Smooth muscle cell (in vitro differentiated cells): ENCODE data around the gene VWA8. TPM values are rescaled to one million over a fixed set of nuclear protein-coding genes. Genes with fewer than 3 reads are reported as not detected.

Experiments
- DNase-seq: peaks from one replicate; lab custom pipeline; 2025; ENCODE audit not compliant: unreplicated experiment; lab: John Stamatoyannopoulos, UW
- H2AFZ ChIP-seq: fragments of 200-600 bp; sonication (generic); 2 replicates; pipeline ENCODE4 v1.6.0; 2016; ENCODE audit warnings: antibody characterized with exemption, low read depth, mild to moderate bottlenecking
- H3F3A ChIP-seq: fragments of 200-600 bp; sonication (generic); 2 replicates; pipeline ENCODE4 v1.6.0; 2017; ENCODE audit warnings: antibody characterized with exemption, low read depth
- H3K27ac ChIP-seq: fragments of 200-600 bp; sonication (generic); 2 replicates; pipeline ENCODE4 v1.5.1; 2016; ENCODE audit warnings: low read depth, mild to moderate bottlenecking
- H3K27me3 ChIP-seq: fragments of 200-600 bp; sonication (generic); 2 replicates; pipeline ENCODE4 v1.6.1; 2016; ENCODE audit warnings: low read depth, mild to moderate bottlenecking
- H3K36me3 ChIP-seq: fragments of 200-600 bp; sonication (generic); 2 replicates; pipeline ENCODE4 v1.5.1; 2016; ENCODE audit warnings: low read depth
- H3K4me1 ChIP-seq: fragments of 200-600 bp; sonication (generic); 2 replicates; pipeline ENCODE4 v1.5.1; 2016; ENCODE audit warnings: low read depth
- H3K4me2 ChIP-seq: fragments of 200-600 bp; sonication (generic); 2 replicates; pipeline ENCODE4 v1.6.0; 2016; ENCODE audit warnings: mild to moderate bottlenecking
- H3K4me3 ChIP-seq: fragments of 200-600 bp; sonication (generic); 2 replicates; pipeline ENCODE4 v1.5.1; 2016; ENCODE audit warnings: mild to moderate bottlenecking
- H3K79me2 ChIP-seq: fragments of 200-600 bp; sonication (generic); 2 replicates; pipeline ENCODE4 v1.6.0; 2016; ENCODE audit warnings: low read depth, mild to moderate bottlenecking
- H3K9ac ChIP-seq: fragments of 200-600 bp; sonication (generic); 2 replicates; pipeline ENCODE4 v1.6.0; 2016; ENCODE audit warnings: low read depth
- H3K9me3 ChIP-seq: fragments of 200-600 bp; sonication (generic); replicated peaks from 2 replicates; pipeline ENCODE4 v1.5.1; 2016; ENCODE audit warnings: low read depth
- H4K20me1 ChIP-seq: fragments of 200-600 bp; sonication (generic); 2 replicates; pipeline ENCODE4 v1.6.0; 2016; ENCODE audit warnings: low read depth
- CTCF ChIP-seq: fragments of 200-600 bp; sonication (generic); IDR thresholded peaks from 2 replicates; pipeline ENCODE4 v1.5.1; 2017; ENCODE audit warnings: borderline replicate concordance, mild to moderate bottlenecking, antibody characterized with exemption; ENCODE audit not compliant: insufficient read depth, poor library complexity, severe bottlenecking
- WGBS: methylation state at CpG from one replicate; pipeline ENCODE4 v1.1.7; 2016; ENCODE audit warnings: low lambda C conversion rate; 5-methylcytosine and 5-hydroxymethylcytosine counted together
- microRNA-seq: library from miRNA; unstranded; fragments of <30 nt; microRNA quantifications from one replicate; pipeline ENCODE4, GENCODE V29; 2016; ENCODE audit warnings: borderline number of aligned reads
- polyA plus RNA-seq: library from polyadenylated mRNA; unstranded; fragments of >200 nt; fragmentation: Nextera tagmentation; extraction: Ambion mirVana; gene quantifications from 2 replicates; pipeline ENCODE4 v1.2.1, GENCODE V29; 2016
- small RNA-seq: library from RNA; depleted of rRNA; stranded (forward); fragments of <200 nt; gene quantifications from one replicate; pipeline ENCODE3, GENCODE V24; 2014
- total RNA-seq: library from RNA; depleted of rRNA; stranded (reverse); fragments of >200 nt; gene quantifications from 2 replicates; pipeline ENCODE4 v1.2.3, GENCODE V29; 2014

The VWA8 gene
- total and polyA plus RNA-seq, 2 experiments from 2014 or later, result 2.6 to 14.4 TPM

DNA sequence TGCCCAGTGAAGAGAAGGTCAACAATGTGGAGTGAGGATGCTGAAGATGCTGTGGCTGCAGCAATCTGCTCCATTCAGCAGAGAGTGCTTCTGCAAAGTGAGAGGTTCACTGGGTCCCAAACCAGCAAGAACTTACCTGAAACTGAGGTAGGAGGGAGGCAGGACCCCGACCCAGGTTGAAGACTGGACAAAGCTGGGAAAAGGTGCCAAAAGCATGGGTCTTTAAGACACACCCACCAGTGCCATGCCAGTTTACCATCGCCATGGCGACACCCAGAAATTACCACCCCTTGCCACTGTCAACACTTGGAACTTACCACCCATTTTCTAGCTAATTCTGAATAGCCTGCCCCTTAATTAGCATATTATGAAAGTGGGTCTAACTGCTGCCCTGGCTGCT is 432.9 kb downstream of the VWA8 start:
- no peak for DNase-seq
- WGBS, result 81% methylated on average over 3 of the region's 3 CpGs
- Histone ChIP-seq H3K79me2 (no peaks in the 10 kb centered on the region), H3K4me2 (no peak overlapping the region), H3F3A (no peaks in the 10 kb centered on the region), H2AFZ (no peak overlapping the region), H3K36me3 (no peaks in the 10 kb centered on the region), H3K4me3 (no peak overlapping the region), H3K4me1 (no peaks in the 10 kb centered on the region), H3K9ac (no peak overlapping the region), H3K27ac (no peak overlapping the region), H3K27me3 (peaks cover 4% of the 10 kb centered on the region), H4K20me1 (no peaks in the 10 kb centered on the region), H3K9me3 (no peaks in the 10 kb centered on the region)
- no peak for TF ChIP-seq CTCF

DNA sequence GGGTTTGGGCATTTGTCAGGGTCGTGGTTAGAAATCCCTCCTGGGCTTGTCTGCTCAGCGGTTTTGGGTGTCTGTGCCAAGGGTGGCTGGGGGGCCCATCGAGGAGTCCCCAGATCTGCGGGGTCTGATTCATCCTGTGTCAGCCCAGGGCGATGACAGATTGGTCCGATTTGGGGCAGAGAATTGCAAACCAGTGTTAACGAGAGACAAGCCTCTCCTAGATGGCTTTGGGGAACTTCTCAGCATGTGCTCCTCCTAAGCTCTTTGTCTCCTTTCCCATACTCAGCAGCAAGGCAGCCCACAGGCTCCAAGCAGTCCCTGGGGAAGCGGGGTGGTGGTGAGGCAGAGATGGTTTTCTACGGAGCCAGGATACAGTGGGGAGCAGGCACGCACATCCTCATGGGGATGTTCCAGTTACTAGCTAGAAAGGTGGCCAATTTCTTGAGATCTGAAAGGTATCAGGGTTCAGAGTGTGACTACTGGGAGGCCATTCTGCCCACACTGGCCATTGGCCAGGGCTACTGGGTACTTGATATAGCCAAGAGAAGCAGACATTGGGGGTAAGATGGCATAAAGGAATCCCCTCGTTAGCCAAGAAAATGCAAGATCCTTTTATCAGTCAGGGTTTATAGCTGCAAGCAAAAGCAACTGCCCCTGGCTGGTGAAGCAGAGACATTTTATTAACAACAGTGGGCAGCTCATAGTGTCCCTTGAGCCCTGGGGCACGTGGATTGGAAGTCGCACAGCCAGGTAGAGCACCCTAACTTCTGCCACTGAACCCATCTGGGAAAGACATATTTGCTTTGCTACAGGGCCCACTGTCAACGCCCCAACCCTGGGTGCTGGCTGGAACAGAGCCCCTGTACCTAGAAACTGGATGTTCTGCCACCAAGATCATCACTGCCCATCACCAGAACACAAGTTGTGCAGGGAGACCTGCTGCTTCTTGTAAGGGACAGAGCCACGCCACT is 440.0 kb downstream of the VWA8 start:
- DNase-seq, result no peak
- Histone ChIP-seq H2AFZ (no peak overlapping the region), H3K36me3 (no peaks in the 10 kb centered on the region), H3K4me2 (no peak overlapping the region), H3K4me1 (no peaks in the 10 kb centered on the region), H3K27me3 (no peaks in the 10 kb centered on the region), H3K4me3 (no peak overlapping the region), H3K9ac (no peak overlapping the region), H3K9me3 (no peaks in the 10 kb centered on the region), H3K79me2 (no peaks in the 10 kb centered on the region), H3F3A (no peaks in the 10 kb centered on the region), H3K27ac (no peak overlapping the region), H4K20me1 (no peaks in the 10 kb centered on the region)
- TF ChIP-seq CTCF, result no peak
- WGBS, result 86% methylated on average over 15 of the region's 15 CpGs

DNA sequence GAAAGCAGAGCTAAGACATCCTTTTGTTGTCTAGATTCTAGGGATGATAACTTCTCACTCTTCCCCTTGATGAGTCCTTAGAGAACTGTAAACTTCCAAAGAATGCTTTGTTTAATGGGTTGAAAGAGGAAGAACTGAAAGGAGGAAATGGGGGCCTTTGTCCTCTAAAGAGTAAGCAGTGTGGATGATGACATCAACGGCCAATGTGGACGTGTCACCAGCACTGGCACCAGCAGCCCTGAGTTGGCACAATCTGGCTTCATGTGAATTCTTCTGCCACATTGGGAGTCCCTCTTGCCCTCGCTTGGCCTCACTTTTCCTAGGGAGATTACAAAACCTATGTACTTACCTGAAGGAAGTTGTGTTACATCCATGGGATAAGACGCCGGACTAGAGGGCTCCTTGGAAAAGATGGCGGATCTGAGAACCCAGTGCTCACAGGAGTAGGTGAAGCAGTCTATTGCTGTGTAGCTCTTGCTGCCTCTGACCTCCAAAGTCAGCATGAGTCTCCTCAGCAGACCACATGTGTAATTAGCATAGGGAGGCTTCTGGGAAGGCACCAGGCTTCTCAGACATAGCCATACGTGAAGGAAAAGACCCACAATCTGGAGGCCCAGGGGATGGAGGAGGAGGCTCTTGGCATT is 440.8 kb downstream of the VWA8 start:
- 90% methylated on average over 7 of the region's 7 CpGs for whole genome bisulfite sequencing
- Histone ChIP-seq H3K4me3 (no peak overlapping the region), H2AFZ (no peak overlapping the region), H3K4me2 (no peak overlapping the region), H3K36me3 (no peaks in the 10 kb centered on the region), H3K79me2 (no peaks in the 10 kb centered on the region), H3K27ac (no peak overlapping the region), H3K27me3 (no peaks in the 10 kb centered on the region), H4K20me1 (no peaks in the 10 kb centered on the region), H3K4me1 (no peaks in the 10 kb centered on the region), H3K9me3 (no peaks in the 10 kb centered on the region), H3F3A (no peaks in the 10 kb centered on the region), H3K9ac (no peak overlapping the region)
- no peak for TF ChIP-seq CTCF
- DNase-seq, result no peak

Small RNAs within 50 kb of the gene (microRNA-seq; reads per million reads assigned to microRNA genes)
- gene MIR5006, result not detected

Small RNAs within 50 kb of the gene (small RNA-seq; reads per million reads assigned to genes)
- not detected for gene RN7SL515P
- gene RNU6-74P, result not detected
- gene RPS28P8, result not detected

Other genes starting within 250 kb of the VWA8 start
- 6.8 and 7.1 TPM in 2 replicates for gene DGKH, start 87.5 kb upstream of the VWA8 start, total RNA-seq
- 1.3 and 2.6 TPM in 2 replicates for gene DGKH, start 87.5 kb upstream of the VWA8 start, polyA plus RNA-seq